Cardiac fibroblast (primary cell): ENCODE measurements around the gene OR5L2.
"Not testable (repeated sequence)": the region's sequence is repeated elsewhere in the genome, so short reads cannot be mapped to it uniquely, and the experiment has no call there.

Experiments used
- DNase-seq, 2 donors: peaks; one replicate each; pipeline versions ENCODE4 v3.0.0 to v3.0.0-alpha.2; 2010; ENCODE audit warnings: low read depth in 2 of 2
- H3K4me3 ChIP-seq, 2 donors: replicated peaks in 1 of 2; 1 replicate in 1 of 2; 2 replicates in 1 of 2; pipeline ENCODE4 v1.5.1; 2011; ENCODE audit warnings: low read depth in 2 of 2, low read length in 2 of 2, mild to moderate bottlenecking in 2 of 2, moderate library complexity in 1 of 2
- TF ChIP-seq, protein P1 (sequence below): IDR thresholded peaks from one replicate; pipeline ENCODE4 v1.5.1; 2011; ENCODE audit warnings: low read depth, mild to moderate bottlenecking, low read length, inconsistent platforms

The OR5L2 gene

DNA sequence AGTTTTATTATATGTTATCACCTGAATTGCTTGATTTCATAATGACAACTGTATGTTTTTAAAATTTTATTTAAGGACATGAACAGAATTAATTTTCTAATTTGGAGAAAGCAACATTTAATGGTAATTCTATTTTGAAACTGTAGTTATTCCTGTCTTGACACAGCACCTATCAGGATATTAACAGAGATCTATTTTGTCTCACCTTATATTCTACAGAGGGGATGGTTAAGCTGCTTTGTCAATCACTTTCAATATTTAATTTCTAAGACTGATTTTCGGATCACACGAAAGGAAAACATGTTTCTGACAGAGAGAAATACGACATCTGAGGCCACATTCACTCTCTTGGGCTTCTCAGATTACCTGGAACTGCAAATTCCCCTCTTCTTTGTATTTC lies 11.4 kb downstream of the OR5L2 start, which contains the start of gene OR5D16:
Gene OR5D16 (plus strand): TSS at position 301 of the 400 bp plus-strand sequence. CDS start 0 bp downstream, at position 301.
- DNase-seq = no peak
- TF ChIP-seq, protein P1, sequence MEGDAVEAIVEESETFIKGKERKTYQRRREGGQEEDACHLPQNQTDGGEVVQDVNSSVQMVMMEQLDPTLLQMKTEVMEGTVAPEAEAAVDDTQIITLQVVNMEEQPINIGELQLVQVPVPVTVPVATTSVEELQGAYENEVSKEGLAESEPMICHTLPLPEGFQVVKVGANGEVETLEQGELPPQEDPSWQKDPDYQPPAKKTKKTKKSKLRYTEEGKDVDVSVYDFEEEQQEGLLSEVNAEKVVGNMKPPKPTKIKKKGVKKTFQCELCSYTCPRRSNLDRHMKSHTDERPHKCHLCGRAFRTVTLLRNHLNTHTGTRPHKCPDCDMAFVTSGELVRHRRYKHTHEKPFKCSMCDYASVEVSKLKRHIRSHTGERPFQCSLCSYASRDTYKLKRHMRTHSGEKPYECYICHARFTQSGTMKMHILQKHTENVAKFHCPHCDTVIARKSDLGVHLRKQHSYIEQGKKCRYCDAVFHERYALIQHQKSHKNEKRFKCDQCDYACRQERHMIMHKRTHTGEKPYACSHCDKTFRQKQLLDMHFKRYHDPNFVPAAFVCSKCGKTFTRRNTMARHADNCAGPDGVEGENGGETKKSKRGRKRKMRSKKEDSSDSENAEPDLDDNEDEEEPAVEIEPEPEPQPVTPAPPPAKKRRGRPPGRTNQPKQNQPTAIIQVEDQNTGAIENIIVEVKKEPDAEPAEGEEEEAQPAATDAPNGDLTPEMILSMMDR = no peak
- H3K4me3 ChIP-seq = no peak within 1 kb of the TSS

GRCh38 chr11:55847453-55847852 lies 20.4 kb downstream of the OR5L2 start:
- TF ChIP-seq, protein P1 = no peak
- no peak for DNase-seq

DNA sequence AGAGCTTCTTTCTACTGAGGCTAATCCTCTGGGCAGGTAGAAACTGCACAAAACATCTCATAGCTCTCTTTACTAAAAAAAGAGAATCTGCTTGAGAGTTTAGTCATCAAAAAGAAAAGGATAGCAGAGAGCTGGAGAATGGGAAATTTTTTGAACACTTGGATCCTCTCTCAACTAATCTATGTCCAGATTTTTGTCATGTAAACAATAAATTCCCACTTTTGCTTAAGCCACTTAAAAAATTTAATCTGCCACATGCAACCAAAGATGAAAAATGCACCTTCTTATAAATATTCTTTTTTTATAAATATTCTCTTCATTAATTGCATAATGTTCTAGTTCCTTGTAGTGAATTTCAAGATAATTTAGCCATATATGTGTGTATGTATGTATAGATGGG lies 22.0 kb downstream of the OR5L2 start:
- TF ChIP-seq, protein P1 = no peak
- DNase-seq = no peak
- no peak overlapping the region for H3K4me3 ChIP-seq

More at GRCh38 chr11:55847453-55847852, 20.4 kb downstream of the OR5L2 start:
- H3K4me3 ChIP-seq = no peak overlapping the region

- TF ChIP-seq, protein P1 = no peak
- no peak overlapping the region for H3K4me3 ChIP-seq
Measured at GRCh38 chr11:55852141-55852540, 25.1 kb downstream of the OR5L2 start.

GRCh38 chr11:55854704-55855103 lies 27.7 kb downstream of the OR5L2 start:
- TF ChIP-seq, protein P1 = no peak
- no peak overlapping the region for H3K4me3 ChIP-seq
- DNase-seq = no peak

More at GRCh38 chr11:55852141-55852540, 25.1 kb downstream of the OR5L2 start:
- DNase-seq = no peak

DNA sequence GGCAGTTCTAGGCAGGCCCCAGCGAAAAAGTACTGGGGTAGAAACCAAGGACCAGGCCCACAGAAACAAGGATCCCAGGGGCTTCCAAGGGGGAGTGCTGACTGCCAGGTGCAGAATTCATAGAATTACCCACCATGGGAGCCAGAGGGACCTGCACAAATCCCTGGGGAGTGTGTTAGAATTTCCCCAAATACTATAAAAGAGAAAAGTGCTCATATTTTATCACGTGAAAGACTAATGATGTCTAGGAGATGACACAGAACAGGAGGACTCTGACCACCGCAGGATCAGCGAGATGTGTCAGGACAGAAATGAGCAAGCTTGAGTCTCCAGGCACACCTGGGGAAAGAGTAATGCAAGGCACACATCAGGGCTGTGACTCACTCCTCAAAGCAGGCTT lies 40.3 kb downstream of the OR5L2 start:
- DNase-seq, H3K4me3 ChIP-seq: not testable (repeated sequence)

DNA sequence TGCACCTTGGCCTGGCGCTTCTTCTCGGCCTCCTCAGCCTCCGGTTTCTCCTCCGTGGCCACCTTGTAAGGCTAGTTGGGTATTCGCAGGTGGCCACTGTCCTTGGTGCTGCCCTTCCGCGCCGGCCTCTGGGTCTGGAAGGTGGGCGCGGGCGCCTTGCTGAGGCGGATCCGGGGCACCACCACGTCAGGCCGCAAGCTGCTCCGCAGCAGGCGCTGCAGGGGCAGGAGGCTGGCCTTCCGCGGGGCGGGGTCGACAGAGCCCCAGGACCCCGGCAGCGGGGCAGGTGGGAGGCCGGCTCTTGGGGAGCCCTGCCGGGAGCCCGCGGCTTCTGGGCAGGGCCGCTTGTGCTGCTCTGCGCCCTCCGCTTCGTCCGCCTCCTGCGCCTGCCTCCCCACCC lies 45.7 kb downstream of the OR5L2 start:
- H3K4me3 ChIP-seq, DNase-seq: not testable (repeated sequence)

DNA sequence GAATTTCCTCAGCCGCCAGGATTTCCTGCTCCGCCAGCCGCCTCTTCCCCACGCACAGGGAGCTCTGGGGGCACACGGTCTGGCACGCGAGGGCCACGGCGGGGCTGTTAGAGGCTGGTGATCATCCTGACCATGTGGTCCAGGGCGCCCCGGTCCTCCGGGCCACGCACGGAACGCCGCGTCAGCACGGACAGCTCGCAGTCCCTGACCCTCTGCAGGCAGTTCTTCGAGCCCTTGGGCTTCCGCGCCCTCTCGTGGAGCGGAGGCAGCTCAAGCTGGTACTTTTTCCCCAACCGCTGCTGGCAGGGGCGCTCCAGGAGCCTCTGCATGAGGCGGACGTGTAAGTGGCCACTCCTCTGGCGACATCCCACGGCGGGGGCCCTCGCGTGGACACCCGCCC lies 46.1 kb downstream of the OR5L2 start:
- H3K4me3 ChIP-seq, DNase-seq: not testable (repeated sequence)
